ENCODE data around the gene CRISP3.

- TF ChIP-seq, protein P1, sequence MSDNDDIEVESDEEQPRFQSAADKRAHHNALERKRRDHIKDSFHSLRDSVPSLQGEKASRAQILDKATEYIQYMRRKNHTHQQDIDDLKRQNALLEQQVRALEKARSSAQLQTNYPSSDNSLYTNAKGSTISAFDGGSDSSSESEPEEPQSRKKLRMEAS (IDR thresholded peaks at IDR 0.05): no peak
- TF ChIP-seq CBX8 (IDR thresholded peaks at IDR 0.05; ENCODE audit: borderline replicate concordance, low read depth, low read length): no peak
- TF ChIP-seq ZNF274 (IDR thresholded peaks at IDR 0.05; ENCODE audit: borderline replicate concordance, extremely low read depth, low read length): no peak
- TF ChIP-seq, protein P2, sequence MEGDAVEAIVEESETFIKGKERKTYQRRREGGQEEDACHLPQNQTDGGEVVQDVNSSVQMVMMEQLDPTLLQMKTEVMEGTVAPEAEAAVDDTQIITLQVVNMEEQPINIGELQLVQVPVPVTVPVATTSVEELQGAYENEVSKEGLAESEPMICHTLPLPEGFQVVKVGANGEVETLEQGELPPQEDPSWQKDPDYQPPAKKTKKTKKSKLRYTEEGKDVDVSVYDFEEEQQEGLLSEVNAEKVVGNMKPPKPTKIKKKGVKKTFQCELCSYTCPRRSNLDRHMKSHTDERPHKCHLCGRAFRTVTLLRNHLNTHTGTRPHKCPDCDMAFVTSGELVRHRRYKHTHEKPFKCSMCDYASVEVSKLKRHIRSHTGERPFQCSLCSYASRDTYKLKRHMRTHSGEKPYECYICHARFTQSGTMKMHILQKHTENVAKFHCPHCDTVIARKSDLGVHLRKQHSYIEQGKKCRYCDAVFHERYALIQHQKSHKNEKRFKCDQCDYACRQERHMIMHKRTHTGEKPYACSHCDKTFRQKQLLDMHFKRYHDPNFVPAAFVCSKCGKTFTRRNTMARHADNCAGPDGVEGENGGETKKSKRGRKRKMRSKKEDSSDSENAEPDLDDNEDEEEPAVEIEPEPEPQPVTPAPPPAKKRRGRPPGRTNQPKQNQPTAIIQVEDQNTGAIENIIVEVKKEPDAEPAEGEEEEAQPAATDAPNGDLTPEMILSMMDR (IDR thresholded peaks at IDR 0.05; ENCODE audit: control extremely low read depth in 1 of 3, insufficient read depth in 1 of 3, low read depth in 1 of 3, low read length in 3 of 3): no peak
- no peak for TF ChIP-seq NRF1 (IDR thresholded peaks at IDR 0.05; ENCODE audit: low read depth, low read length)
- no peak for TF ChIP-seq GABPA (IDR thresholded peaks at IDR 0.05; ENCODE audit: borderline replicate concordance, insufficient read depth, low read length)
- TF ChIP-seq POLR2A (IDR thresholded peaks at IDR 0.05; ENCODE audit: control extremely low read depth in 1 of 2, low read depth in 2 of 2, low read length in 2 of 2): no peak
Measured at GRCh38 chr6:49720372-49720771, 23.8 kb downstream of the CRISP3 start.

Data from H1 (cell line).